ENCODE measurements around the gene PAEP.
"Not testable (repeated sequence)": the region's sequence is repeated elsewhere in the genome, so short reads cannot be mapped to it uniquely, and the experiment has no call there.

The PAEP gene

GRCh38 chr9:135561391-135562234 lies at the start of gene PAEP:
Gene PAEP (plus strand): TSS chr9:135561756.
- no peak for DNase-seq (ENCODE audit: low read depth in 2 of 3, low spot score in 1 of 3)

GRCh38 chr9:135512241-135512603 lies 49.3 kb upstream of the PAEP start:
- no peak for DNase-seq (ENCODE audit: low read depth in 2 of 3, low spot score in 1 of 3)

- no peak for DNase-seq (ENCODE audit: low read depth in 2 of 3, low spot score in 1 of 3)
Measured at GRCh38 chr9:135512904-135513303, 48.7 kb upstream of the PAEP start.

- no peak for DNase-seq (ENCODE audit: low read depth in 2 of 3, low spot score in 1 of 3)
Measured at GRCh38 chr9:135513351-135513846, 48.2 kb upstream of the PAEP start.

- DNase-seq (ENCODE audit: low read depth in 2 of 3, low spot score in 1 of 3), result not testable (repeated sequence)
Measured at GRCh38 chr9:135513906-135514305, 47.6 kb upstream of the PAEP start.

- no peak for DNase-seq (ENCODE audit: low read depth in 2 of 3, low spot score in 1 of 3)
Measured at GRCh38 chr9:135514342-135515082, 47.0 kb upstream of the PAEP start.

GRCh38 chr9:135515083-135515951 lies 46.2 kb upstream of the PAEP start:
- DNase-seq (ENCODE audit: low read depth in 2 of 3, low spot score in 1 of 3), result no peak

GRCh38 chr9:135516132-135516860 lies 45.3 kb upstream of the PAEP start:
- no peak for DNase-seq (ENCODE audit: low read depth in 2 of 3, low spot score in 1 of 3)

- no peak for DNase-seq (ENCODE audit: low read depth in 2 of 3, low spot score in 1 of 3)
Measured at GRCh38 chr9:135517407-135517822, 44.1 kb upstream of the PAEP start.

- DNase-seq (ENCODE audit: low read depth in 2 of 3, low spot score in 1 of 3), result no peak
Measured at GRCh38 chr9:135519179-135519971, 42.2 kb upstream of the PAEP start.

- DNase-seq (ENCODE audit: low read depth in 2 of 3, low spot score in 1 of 3), result no peak
Measured at GRCh38 chr9:135520916-135521607, 40.5 kb upstream of the PAEP start, which contains the start of gene LCN1. Gene LCN1 (plus strand): TSS chr9:135521440. CDS start chr9:135521498, 58 bp downstream.

GRCh38 chr9:135521608-135522095 lies 39.9 kb upstream of the PAEP start:
- no peak for DNase-seq (ENCODE audit: low read depth in 2 of 3, low spot score in 1 of 3)

GRCh38 chr9:135522137-135522877 lies 39.2 kb upstream of the PAEP start:
- DNase-seq (ENCODE audit: low read depth in 2 of 3, low spot score in 1 of 3), result no peak

GRCh38 chr9:135522931-135523330 lies 38.6 kb upstream of the PAEP start:
- no peak for DNase-seq (ENCODE audit: low read depth in 2 of 3, low spot score in 1 of 3)

GRCh38 chr9:135523521-135524129 lies 37.9 kb upstream of the PAEP start:
- no peak for DNase-seq (ENCODE audit: low read depth in 2 of 3, low spot score in 1 of 3)

GRCh38 chr9:135524130-135524861 lies 37.3 kb upstream of the PAEP start:
- DNase-seq (ENCODE audit: low read depth in 2 of 3, low spot score in 1 of 3), result no peak
